Sigmoid colon (tissue), 7 donors: ENCODE measurements around the gene PRMT6. TPM values are rescaled to one million over a fixed set of nuclear protein-coding genes. Genes with fewer than 3 reads are reported as not detected.
"Not testable (repeated sequence)": the region's sequence is repeated elsewhere in the genome, so short reads cannot be mapped to it uniquely, and the experiment has no call there.

Experiments used
- DNase-seq: peaks from one replicate; pipeline ENCODE4 v3.0.0-alpha.2; 2019
- H3K27ac ChIP-seq, 4 donors: fragments of 200-600 bp; sonication (generic); one replicate each; pipeline ENCODE4 v1.5.1; 2016 to 2019; ENCODE audit warnings: mild to moderate bottlenecking in 1 of 4
- H3K27me3 ChIP-seq, 3 donors: fragments of 200-600 bp; sonication (generic); one replicate each; pipeline ENCODE4 v1.5.1; 2019; ENCODE audit warnings: mild to moderate bottlenecking in 1 of 3
- H3K36me3 ChIP-seq, 4 donors: fragments of 200-600 bp; sonication (generic); one replicate each; pipeline ENCODE4 v1.5.1; 2016 to 2019
- H3K4me1 ChIP-seq, 4 donors: fragments of 200-600 bp; sonication (generic); one replicate each; pipeline ENCODE4 v1.5.1; 2017 to 2019
- H3K4me3 ChIP-seq, 4 donors: fragments of 200-600 bp; sonication (generic); one replicate each; pipeline ENCODE4 v1.5.1; 2017 to 2019; ENCODE audit warnings: mild to moderate bottlenecking in 2 of 4, moderate library complexity in 1 of 4
- H3K9me3 ChIP-seq, 4 donors: fragments of 200-600 bp in 3 of 4; sonication (generic) in 3 of 4; one replicate each; pipeline versions ENCODE4 v1.5.1 to v1.6.1; 2013 to 2019
- EP300 ChIP-seq, 4 donors: sonication (generic); formaldehyde crosslinking; IDR thresholded peaks; one replicate each; pipeline ENCODE4 v1.6.1; 2017; ENCODE audit warnings: antibody characterized with exemption in 4 of 4
- POLR2A ChIP-seq, 2 donors: fragments of 450-650 bp; IDR thresholded peaks; one replicate each; pipeline ENCODE4 v1.6.1; 2016; ENCODE audit warnings: antibody characterized with exemption in 2 of 2, mild to moderate bottlenecking in 2 of 2, moderate library complexity in 2 of 2
- POLR2AphosphoS5 ChIP-seq, 4 donors: sonication (generic); formaldehyde crosslinking; IDR thresholded peaks; one replicate each; pipeline ENCODE4 v1.6.1; 2017; ENCODE audit warnings: antibody characterized with exemption in 4 of 4
- WGBS, 2 donors: extraction: QIAGEN DNeasy Blood & Tissue Kit; methylation state at CpG; one replicate each; pipeline ENCODE4 v1.1.7; 2013; 5-methylcytosine and 5-hydroxymethylcytosine counted together
- intact Hi-C: fragments of 100-400 bp; cut with DNase I; formaldehyde crosslinking; loops from one replicate; pipeline ENCODE4 v1.15.1; 2023
- polyA plus RNA-seq, 3 donors: library from polyadenylated mRNA; stranded (reverse); fragments of 200-250 nt; gene quantifications; one replicate each; pipeline ENCODE4 v1.2.3, GENCODE V29; 2013
- total RNA-seq, 4 donors: library from RNA; depleted of rRNA; stranded (reverse); fragments of >200 nt; gene quantifications; one replicate each; pipeline ENCODE4 v1.1.0, GENCODE V29; 2016
- TF ChIP-seq, protein P1 (sequence below), 4 experiments: fragments of 450-650 bp in 3 of 4; fragments of 200-600 bp in 1 of 4; IDR thresholded peaks; one replicate each; pipeline ENCODE4 v1.5.1; 2016 to 2019; ENCODE audit warnings: antibody characterized with exemption in 4 of 4, mild to moderate bottlenecking in 3 of 4, moderate library complexity in 2 of 4
- donor health status: healthy with polysubstance abuse.
- donor health status: Bipolar disorder and iron deficiency.
- donor health status: healthy.

The PRMT6 gene
- total and polyA plus RNA-seq, 7 donors, result 6.1 to 15.6 (median 13.4) TPM

DNA sequence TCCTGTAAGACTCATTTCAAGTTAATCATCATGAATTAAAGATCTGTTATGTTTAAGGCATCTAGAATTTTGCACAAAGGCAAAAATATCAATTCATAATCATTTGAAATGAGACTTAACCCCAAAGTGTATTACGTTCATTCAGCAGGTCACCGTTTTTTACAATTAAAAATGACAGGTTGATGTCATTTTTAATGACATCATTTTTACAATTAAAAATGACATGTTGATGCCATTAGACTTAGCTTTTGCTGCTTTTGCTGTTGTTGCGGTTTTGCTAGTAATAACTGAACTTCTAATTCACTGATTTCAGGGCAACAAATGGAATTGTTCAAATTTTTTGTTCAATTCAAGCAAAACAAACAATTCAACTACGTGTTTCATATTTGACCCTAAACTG lies 17.0 kb downstream of the PRMT6 start:
- Histone ChIP-seq H3K9me3 (no peaks in the 10 kb centered on the region), H3K27ac (no peak overlapping the region), H3K4me1 (no peaks in the 10 kb centered on the region), H3K27me3 (no peaks in the 10 kb centered on the region), H3K4me3 (no peak overlapping the region), H3K36me3 (no peaks in the 10 kb centered on the region)
- intact Hi-C loops, result no loop called here
- 83 to 87% methylated on average over 4 of the region's 4 CpGs for WGBS, 2 donors
- no peak for DNase-seq
- TF ChIP-seq EP300 (IDR thresholded peaks at IDR 0.05), result no peak
- TF ChIP-seq POLR2AphosphoS5 (IDR thresholded peaks at IDR 0.05), result no peak
- TF ChIP-seq, protein P1, sequence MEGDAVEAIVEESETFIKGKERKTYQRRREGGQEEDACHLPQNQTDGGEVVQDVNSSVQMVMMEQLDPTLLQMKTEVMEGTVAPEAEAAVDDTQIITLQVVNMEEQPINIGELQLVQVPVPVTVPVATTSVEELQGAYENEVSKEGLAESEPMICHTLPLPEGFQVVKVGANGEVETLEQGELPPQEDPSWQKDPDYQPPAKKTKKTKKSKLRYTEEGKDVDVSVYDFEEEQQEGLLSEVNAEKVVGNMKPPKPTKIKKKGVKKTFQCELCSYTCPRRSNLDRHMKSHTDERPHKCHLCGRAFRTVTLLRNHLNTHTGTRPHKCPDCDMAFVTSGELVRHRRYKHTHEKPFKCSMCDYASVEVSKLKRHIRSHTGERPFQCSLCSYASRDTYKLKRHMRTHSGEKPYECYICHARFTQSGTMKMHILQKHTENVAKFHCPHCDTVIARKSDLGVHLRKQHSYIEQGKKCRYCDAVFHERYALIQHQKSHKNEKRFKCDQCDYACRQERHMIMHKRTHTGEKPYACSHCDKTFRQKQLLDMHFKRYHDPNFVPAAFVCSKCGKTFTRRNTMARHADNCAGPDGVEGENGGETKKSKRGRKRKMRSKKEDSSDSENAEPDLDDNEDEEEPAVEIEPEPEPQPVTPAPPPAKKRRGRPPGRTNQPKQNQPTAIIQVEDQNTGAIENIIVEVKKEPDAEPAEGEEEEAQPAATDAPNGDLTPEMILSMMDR (IDR thresholded peaks at IDR 0.05), result no peak
- TF ChIP-seq POLR2A (IDR thresholded peaks at IDR 0.05), result no peak

DNA sequence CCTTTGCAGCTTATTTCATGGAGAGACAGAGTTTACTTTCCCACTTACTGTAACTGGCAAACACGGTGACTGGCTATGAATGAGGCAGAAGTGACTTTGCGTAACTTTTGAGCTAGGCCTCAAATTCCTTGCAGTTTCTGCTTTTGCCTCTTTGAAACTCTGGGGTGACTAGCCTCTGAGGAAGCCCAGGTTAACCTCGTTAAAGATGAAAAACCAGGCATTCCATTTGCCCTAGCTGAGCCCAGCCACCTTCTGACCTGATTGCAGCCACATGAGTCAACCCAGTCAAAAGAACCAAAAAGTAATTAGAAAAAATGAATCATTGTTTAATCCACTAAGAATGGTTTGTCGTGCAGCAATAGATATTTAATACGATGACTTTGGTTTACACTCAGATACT lies 20.4 kb downstream of the PRMT6 start:
- Histone ChIP-seq H3K4me3 (no peak overlapping the region), H3K4me1 (no peaks in the 10 kb centered on the region), H3K9me3 (no peaks in the 10 kb centered on the region), H3K27ac (no peak overlapping the region), H3K36me3 (no peaks in the 10 kb centered on the region), H3K27me3 (no peaks in the 10 kb centered on the region)
- 76 to 80% methylated on average over 5 of the region's 5 CpGs for WGBS, 2 donors
- intact Hi-C loops, result no loop called here
- DNase-seq, result no peak
- no peak for TF ChIP-seq POLR2AphosphoS5 (IDR thresholded peaks at IDR 0.05)

DNA sequence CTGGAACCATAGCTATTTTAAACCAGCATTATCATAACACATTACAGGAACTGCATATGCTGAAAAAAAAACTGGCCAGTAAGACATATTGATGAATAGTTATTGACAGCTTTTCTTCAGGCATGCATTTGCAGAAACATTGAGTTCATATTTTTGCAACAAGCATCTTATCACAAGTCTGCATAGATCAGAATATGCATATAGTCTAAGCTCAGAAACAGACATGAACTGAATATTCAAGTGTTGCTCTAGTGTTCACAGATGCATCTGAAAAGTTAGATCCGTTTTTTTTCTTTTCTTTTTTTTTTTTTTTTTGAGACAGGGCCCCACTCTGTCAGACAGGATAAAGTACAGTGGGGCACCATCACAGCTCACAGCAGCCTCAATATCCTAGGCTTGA lies 22.8 kb downstream of the PRMT6 start:
- Histone ChIP-seq H3K9me3 (no peaks in the 10 kb centered on the region), H3K4me1 (no peaks in the 10 kb centered on the region), H3K4me3 (no peak overlapping the region), H3K36me3 (no peaks in the 10 kb centered on the region), H3K27me3 (no peaks in the 10 kb centered on the region), H3K27ac (no peak overlapping the region)
- intact Hi-C loops, result no loop called here
- 16 to 54% methylated on average over 1 of the region's 1 CpG for WGBS, 2 donors
- DNase-seq, result no peak
- TF ChIP-seq POLR2AphosphoS5 (IDR thresholded peaks at IDR 0.05) (no peak), POLR2A (IDR thresholded peaks at IDR 0.05) (no peak)

DNA sequence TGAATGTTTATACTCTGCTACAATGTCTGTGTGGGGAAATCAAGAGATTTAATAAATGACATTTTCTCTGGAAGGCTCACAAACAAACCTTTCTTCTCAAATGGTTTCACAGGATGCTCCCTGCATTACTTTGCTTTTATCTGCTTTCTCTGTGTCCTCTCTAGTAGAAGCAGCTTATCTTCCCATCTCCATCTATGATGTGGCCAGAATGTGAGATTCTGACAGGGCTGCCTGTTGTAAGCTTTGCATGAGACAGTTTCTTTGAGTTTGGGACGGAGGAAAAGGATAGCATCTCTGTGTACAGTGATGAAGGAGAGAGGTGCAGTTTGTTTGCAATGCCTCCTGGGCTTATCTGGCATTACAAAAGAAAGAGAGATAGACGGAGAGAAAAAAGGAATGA lies 24.6 kb downstream of the PRMT6 start:
- TF ChIP-seq, protein P1 (IDR thresholded peaks at IDR 0.05), result no peak
- TF ChIP-seq POLR2A (IDR thresholded peaks at IDR 0.05), result no peak
- TF ChIP-seq POLR2AphosphoS5 (IDR thresholded peaks at IDR 0.05), result no peak
- TF ChIP-seq EP300 (IDR thresholded peaks at IDR 0.05), result no peak
- Histone ChIP-seq H3K36me3 (no peaks in the 10 kb centered on the region), H3K27me3 (no peaks in the 10 kb centered on the region), H3K27ac (no peak overlapping the region), H3K9me3 (peaks cover 0 to 3% (median under 1%) of the 10 kb centered on the region in 4 donors), H3K4me3 (no peak overlapping the region), H3K4me1 (no peaks in the 10 kb centered on the region)
- 62 to 69% methylated on average over 2 of the region's 2 CpGs for WGBS, 2 donors
- DNase-seq, result no peak
- intact Hi-C loops, result no loop called here

DNA sequence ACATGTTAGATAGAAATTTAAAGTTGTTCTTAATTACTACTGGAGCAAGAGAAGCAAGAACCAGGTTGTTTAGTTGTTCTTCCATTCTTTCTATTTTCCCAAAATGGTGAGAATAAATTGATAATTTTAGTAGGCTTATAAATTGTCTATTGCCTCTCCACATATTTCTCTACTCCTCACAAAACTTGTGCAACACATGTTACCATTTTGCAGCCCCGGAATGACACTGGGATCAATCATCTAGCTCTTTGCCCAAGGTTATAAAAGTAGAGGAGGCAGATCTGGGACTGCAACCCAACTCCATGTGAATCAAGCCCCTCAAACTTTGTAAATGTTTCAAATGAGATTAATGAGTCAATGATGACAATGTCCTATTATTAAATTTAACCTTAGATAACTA lies 34.9 kb downstream of the PRMT6 start:
- no peaks in the 10 kb centered on the region for H3K27me3 ChIP-seq
- intact Hi-C loops, result no loop called here
- no peak overlapping the region for H3K4me3 ChIP-seq
- no peak overlapping the region for H3K27ac ChIP-seq
- H3K9me3 ChIP-seq, result no peaks in the 10 kb centered on the region
- H3K4me1 ChIP-seq, result peaks cover 0 to 11% (median 5%) of the 10 kb centered on the region in 4 donors
- H3K36me3 ChIP-seq, result no peaks in the 10 kb centered on the region
- no peak for DNase-seq
- 90 to 92% methylated on average over 1 of the region's 1 CpG for WGBS, 2 donors
- TF ChIP-seq, protein P1 (IDR thresholded peaks at IDR 0.05), result no peak
- TF ChIP-seq POLR2A (IDR thresholded peaks at IDR 0.05) (no peak), EP300 (IDR thresholded peaks at IDR 0.05) (no peak), POLR2AphosphoS5 (IDR thresholded peaks at IDR 0.05) (no peak)

DNA sequence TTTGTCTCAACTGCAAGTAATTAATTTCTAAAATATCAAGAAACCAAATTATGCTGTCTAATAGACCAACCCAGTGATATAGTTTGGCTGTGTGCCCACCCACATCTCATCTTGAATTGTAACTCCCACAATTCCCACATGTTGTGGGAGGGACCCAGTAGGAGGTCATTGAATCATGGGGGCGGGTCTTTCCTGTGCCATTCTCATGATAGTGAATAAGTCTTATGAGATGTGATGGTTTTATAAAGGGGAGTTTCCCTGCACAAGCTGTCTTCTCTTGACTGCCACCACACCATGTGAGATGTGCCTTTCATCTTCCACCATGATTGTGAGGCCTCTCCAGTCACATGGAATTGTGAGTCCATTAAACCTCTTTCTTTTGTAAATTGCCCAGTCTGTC lies 36.9 kb downstream of the PRMT6 start:
- H3K9me3 ChIP-seq, H3K27ac ChIP-seq, H3K27me3 ChIP-seq, H3K4me3 ChIP-seq, DNase-seq, H3K36me3 ChIP-seq, intact Hi-C loops: not testable (repeated sequence)
- H3K4me1 ChIP-seq, result peaks cover 0 to 11% (median 5%) of the 10 kb centered on the region in 4 donors
- WGBS, 2 donors, result 74 to 86% methylated on average over 1 of the region's 1 CpG
